SK-N-SH (cell line): ENCODE measurements around the gene SFXN1.

ENCODE experiments used
- ELF1 ChIP-seq: IDR thresholded peaks from 2 replicates; pipeline ENCODE4 v1.4.0; 2012
- EP300 ChIP-seq, 2 experiments: IDR thresholded peaks; 2 replicates each; pipeline versions ENCODE4 v1.4.0 to v1.6.1; 2012; ENCODE audit warnings: borderline replicate concordance in 1 of 2, low read depth in 1 of 2, low read length in 1 of 2
- YY1 ChIP-seq: IDR thresholded peaks from 2 replicates; pipeline ENCODE4 v1.4.0; 2012; ENCODE audit warnings: low read depth, mild to moderate bottlenecking
- TF ChIP-seq, protein P1 (sequence below): fragments of 200-600 bp; sonication (generic); IDR thresholded peaks from 2 replicates; pipeline ENCODE4 v1.6.1; 2017; ENCODE audit warnings: antibody characterized with exemption, mild to moderate bottlenecking, moderate library complexity

DNA sequence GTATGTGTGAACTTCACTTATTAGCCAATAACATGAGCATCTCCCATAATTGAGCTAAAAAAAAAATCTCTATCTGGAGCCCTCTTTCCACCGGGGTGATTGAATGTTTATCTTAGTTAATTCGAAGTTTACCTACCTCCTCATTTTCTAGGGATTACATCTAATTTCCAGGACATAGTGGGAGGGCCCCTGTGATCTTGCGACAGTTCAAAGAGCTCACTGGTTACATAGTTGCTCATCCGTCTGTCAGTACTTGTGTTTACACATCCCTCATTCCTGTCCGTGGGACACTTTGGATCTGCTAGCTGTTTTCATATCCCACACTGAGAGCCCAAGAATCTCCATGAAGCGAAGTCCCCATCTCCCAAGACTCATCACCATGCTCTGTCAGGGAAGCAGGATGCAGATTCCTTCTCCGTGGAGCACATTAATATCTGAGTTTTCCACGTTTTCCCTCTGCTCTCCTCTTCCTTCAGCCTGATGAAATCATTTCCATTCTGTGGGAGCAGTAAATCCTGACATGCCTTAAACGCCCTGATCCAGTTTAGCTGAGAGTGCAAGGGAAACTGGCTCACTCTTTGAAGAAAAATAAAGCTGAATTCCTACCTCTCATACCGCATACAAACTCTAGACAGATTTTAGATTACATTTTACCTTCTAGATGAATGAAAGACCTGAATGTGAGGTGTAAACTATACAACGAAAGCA, 10.2 kb upstream of the SFXN1 start:
- TF ChIP-seq, protein P1, sequence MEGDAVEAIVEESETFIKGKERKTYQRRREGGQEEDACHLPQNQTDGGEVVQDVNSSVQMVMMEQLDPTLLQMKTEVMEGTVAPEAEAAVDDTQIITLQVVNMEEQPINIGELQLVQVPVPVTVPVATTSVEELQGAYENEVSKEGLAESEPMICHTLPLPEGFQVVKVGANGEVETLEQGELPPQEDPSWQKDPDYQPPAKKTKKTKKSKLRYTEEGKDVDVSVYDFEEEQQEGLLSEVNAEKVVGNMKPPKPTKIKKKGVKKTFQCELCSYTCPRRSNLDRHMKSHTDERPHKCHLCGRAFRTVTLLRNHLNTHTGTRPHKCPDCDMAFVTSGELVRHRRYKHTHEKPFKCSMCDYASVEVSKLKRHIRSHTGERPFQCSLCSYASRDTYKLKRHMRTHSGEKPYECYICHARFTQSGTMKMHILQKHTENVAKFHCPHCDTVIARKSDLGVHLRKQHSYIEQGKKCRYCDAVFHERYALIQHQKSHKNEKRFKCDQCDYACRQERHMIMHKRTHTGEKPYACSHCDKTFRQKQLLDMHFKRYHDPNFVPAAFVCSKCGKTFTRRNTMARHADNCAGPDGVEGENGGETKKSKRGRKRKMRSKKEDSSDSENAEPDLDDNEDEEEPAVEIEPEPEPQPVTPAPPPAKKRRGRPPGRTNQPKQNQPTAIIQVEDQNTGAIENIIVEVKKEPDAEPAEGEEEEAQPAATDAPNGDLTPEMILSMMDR = no peak
- TF ChIP-seq EP300 (IDR thresholded peaks at IDR 0.05; ENCODE audit: borderline replicate concordance in 1 of 2, low read depth in 1 of 2, low read length in 1 of 2) (no peak), YY1 (no peak), ELF1 (no peak)
